ENCODE data around the gene EEF1G. TPM values are rescaled to one million over a fixed set of nuclear protein-coding genes. Genes with fewer than 3 reads are reported as not detected.

The EEF1G gene
- total RNA-seq, 6 donors from 2014 or later = 557 to 997 (median 889) TPM

DNA sequence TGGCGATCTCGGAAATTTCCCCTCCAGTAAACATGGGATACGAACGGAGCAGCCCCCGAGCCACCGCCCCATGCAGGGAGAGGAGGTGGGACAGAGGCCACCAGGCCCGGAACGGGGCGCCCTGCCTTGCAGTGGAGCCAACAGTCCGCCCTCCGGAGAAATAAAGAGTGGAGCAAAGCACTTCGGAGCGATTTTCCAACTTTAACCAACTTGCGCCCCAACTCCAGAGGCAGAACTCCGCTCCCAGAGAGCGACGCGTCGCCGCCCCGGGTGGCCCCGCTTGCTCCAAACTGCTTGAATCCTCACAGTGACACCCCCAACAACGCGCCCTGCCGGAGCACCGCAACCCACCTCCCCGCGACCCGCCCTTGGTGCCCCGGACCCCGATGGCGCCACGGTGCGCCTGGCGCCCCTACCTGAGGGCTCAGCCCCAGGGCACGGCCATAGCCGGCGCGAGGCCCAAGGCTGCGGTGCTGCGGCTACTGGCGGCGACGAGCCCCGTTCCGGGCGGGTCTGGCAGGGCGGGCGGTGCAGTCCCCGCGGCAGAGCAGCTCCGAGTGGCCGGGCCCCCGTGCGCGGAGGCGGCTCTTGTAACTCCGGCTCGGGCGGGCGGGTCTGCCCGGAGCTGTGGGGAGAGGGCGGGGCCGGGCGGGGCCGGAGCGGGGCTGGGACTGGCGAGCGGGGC is 27.3 kb downstream of the EEF1G start, which contains the start of gene AHNAK:
TSS of gene AHNAK (minus strand) at position 563 of the 685 bp plus-strand sequence. CDS start 10,708 bp downstream, outside the sequence.
- H3K4me3 ChIP-seq = peak within 1 kb of the TSS; percentile 85 to 99 (median 92)
- peaks cover 0 to 4% (median 0%) of the 10 kb centered on the region in 4 donors for H3K27me3 ChIP-seq
- TF ChIP-seq, protein P1, sequence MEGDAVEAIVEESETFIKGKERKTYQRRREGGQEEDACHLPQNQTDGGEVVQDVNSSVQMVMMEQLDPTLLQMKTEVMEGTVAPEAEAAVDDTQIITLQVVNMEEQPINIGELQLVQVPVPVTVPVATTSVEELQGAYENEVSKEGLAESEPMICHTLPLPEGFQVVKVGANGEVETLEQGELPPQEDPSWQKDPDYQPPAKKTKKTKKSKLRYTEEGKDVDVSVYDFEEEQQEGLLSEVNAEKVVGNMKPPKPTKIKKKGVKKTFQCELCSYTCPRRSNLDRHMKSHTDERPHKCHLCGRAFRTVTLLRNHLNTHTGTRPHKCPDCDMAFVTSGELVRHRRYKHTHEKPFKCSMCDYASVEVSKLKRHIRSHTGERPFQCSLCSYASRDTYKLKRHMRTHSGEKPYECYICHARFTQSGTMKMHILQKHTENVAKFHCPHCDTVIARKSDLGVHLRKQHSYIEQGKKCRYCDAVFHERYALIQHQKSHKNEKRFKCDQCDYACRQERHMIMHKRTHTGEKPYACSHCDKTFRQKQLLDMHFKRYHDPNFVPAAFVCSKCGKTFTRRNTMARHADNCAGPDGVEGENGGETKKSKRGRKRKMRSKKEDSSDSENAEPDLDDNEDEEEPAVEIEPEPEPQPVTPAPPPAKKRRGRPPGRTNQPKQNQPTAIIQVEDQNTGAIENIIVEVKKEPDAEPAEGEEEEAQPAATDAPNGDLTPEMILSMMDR (IDR thresholded peaks at IDR 0.05) = peak in 1 of 6 experiments; percentile 7
- TF ChIP-seq POLR2AphosphoS5 (IDR thresholded peaks at IDR 0.05) (peak; percentile 90 to 95), EP300 (IDR thresholded peaks at IDR 0.05) (no peak), POLR2A (IDR thresholded peaks at IDR 0.05) (peak; percentile 78 to 94 (median 92))
- H3K9me3 ChIP-seq = no peaks in the 10 kb centered on the region
- ATAC-seq (ENCODE audit: low FRiP score in 2 of 2) (peak; percentile 68 to 82), DNase-seq (peak; percentile 86 to 97)
- WGBS, 2 donors = 0% methylated on average over 4 to 14 of the region's 69 CpGs
- peak within 1 kb of the TSS; percentile 96 to 99 (median 98) for H3K27ac ChIP-seq
- H3K36me3 ChIP-seq = no peaks in the 10 kb centered on the region
- peaks cover 65 to 82% (median 75%) of the 10 kb centered on the region in 4 donors for H3K4me1 ChIP-seq

DNA sequence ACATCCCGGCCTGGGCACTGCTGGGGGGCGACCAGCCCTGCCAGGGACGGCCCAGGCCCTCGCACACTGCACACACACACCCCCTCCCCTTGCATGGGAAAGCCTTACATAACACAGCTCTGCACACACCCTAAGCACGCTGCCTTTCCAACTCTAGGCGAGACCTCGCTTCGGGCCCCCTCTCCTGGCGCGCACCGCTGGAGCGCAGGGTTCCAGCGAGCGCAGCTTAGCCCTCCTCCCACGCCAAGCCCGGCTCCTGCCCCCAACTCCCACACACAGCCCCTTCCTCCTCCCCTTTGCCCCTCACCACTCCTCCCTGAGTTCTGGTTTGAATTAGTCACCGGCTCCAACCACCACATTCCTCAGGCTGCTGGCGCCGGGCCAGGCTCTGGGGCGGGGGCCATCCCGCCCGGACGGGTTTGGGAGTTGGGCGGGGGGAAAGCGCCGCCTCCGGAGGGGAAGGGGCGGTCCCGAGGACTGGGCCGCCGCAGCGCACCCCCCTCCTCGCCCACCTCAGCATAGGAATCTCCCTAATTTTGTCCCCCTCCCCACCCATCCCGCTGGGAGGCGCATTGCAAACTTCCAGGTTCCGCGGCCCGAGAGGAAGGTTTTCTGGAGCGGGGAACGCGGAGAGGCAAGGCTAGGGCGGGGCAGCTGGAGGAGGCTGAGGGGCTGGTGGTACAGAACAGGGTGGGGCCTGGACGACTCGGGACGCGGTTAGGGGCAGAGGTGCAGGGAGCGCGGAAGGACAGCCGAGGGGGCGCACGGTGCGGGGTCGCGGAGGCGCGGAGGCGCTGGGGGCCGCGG is 28.1 kb downstream of the EEF1G start:
- WGBS, 2 donors = 1% methylated on average over 21 to 51 of the region's 59 CpGs
- peaks cover 65 to 85% (median 76%) of the 10 kb centered on the region in 4 donors for H3K4me1 ChIP-seq
- ATAC-seq (ENCODE audit: low FRiP score in 2 of 2) = peak; percentile 74 to 78

DNA sequence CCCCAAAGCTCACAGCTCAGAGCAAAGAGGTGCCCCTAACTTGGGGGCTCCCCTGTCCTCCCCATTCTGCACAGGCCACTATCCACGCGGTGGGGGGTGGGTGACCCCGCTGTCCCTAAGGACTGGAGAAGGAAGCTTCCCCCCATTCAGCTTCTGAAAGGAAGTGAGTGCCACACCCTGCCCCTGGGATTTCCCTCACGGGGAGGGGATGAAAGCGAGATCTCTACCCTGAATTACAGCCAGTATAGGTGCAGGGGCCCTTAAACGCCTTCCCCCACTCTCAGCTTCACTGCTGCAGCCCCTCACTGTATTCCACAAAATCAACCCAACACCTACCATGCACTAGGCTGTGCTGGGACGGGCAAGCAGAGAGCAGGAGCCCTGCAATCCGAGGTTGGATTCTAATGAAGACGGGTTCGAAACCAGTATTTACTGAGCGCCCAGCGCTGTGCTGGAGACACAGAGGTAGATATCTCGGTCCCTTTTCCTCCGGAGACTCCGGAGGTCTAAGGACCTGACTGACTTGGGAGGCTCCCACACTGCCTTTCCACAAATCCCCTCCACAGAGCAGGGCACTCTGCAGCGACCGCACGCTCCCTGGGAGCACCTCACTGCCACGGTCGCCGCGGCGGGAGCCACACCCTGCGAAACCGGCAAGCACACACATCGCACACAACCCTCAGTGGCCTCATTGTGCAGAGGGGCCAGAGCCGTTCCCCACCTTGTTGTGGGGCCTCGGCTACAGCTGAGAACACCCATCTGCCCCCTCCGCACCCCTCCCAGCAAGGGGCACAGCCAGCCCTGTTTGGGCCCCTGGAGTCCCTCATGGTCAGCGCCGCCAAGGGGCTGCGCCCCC is 28.9 kb downstream of the EEF1G start:
- peak in 1 of 2 donors; percentile 88 for DNase-seq
- H3K27me3 ChIP-seq = peaks cover 0 to 4% (median 0%) of the 10 kb centered on the region in 4 donors
- H3K9me3 ChIP-seq = no peaks in the 10 kb centered on the region
- no peaks in the 10 kb centered on the region for H3K36me3 ChIP-seq
- peak overlapping the region; percentile 96 to 99 (median 98) for H3K27ac ChIP-seq
- H3K4me1 ChIP-seq = peaks cover 65 to 89% (median 80%) of the 10 kb centered on the region in 4 donors
- H3K4me3 ChIP-seq = peak overlapping the region; percentile 85 to 99 (median 92)
- TF ChIP-seq POLR2AphosphoS5 (IDR thresholded peaks at IDR 0.05) = no peak
- TF ChIP-seq, protein P1 (IDR thresholded peaks at IDR 0.05) = peak in 1 of 6 experiments; percentile 4
- peak in 1 of 2 donors; percentile 0 for ATAC-seq (ENCODE audit: low FRiP score in 2 of 2)
- 3 to 8% methylated on average over 10 to 24 of the region's 32 CpGs for WGBS, 2 donors

More for the DNA sequence above, 28.1 kb downstream of the EEF1G start:
- H3K4me3 ChIP-seq = peak overlapping the region; percentile 85 to 99 (median 92)
- H3K27me3 ChIP-seq = peaks cover 0 to 4% (median 0%) of the 10 kb centered on the region in 4 donors
- no peaks in the 10 kb centered on the region for H3K36me3 ChIP-seq
- peak; percentile 88 to 99 for DNase-seq
- H3K9me3 ChIP-seq = no peaks in the 10 kb centered on the region
- peak overlapping the region; percentile 96 to 99 (median 98) for H3K27ac ChIP-seq
- TF ChIP-seq POLR2AphosphoS5 (IDR thresholded peaks at IDR 0.05) (peak; percentile 71 to 75), POLR2A (IDR thresholded peaks at IDR 0.05) (peak in 3 of 4 donors; percentile 15 to 54 (median 18)), EP300 (IDR thresholded peaks at IDR 0.05) (peak in 1 of 4 donors; percentile 2)
- TF ChIP-seq, protein P1 (IDR thresholded peaks at IDR 0.05) = peak in 1 of 6 experiments; percentile 1

DNA sequence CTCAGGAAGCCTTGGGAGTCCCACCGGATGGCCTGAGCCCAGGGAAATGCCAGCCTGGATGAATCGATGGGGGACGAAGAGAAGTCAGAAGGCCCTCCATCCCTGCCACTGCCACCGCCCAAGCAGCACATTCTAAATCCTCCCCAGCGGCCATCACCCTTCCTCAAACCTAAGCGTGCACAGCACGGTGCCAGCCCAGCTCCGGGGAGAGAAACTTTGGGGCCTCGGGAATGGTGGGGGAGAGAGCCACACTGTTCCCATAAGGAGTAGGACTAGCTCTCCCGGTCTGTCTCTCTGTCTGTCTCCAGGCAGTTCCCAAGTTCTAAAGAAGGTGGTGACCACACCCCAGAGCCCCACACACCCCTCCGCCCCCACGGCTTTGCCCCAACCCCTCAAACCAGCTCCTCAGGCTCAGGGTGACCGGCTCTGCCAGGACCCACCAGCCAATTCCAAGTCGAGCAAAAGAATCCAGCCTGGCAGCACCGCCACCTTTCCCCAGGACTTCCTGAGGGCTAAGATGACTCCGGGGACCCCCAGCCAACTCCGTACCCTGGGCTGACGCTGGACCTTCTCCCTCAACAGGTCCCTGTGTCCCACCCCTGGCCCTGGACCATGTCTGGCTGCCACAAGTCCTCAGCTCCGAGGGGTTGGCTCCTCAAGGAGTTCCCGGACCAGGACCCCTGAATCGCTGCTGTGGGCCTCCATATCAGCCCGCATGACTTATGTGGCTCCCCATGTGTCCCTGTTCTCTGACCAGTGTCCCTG is 29.8 kb downstream of the EEF1G start:
- no peak for DNase-seq
- peaks cover 0 to 2% (median 0%) of the 10 kb centered on the region in 4 donors for H3K36me3 ChIP-seq

More for the DNA sequence above, 29.8 kb downstream of the EEF1G start:
- WGBS, 2 donors = 22 to 35% methylated on average over 7 to 22 of the region's 22 CpGs
- Histone ChIP-seq H3K4me3 (peak overlapping the region; percentile 85 to 99 (median 92)), H3K9me3 (no peaks in the 10 kb centered on the region), H3K27ac (peak overlapping the region; percentile 96 to 99 (median 98)), H3K4me1 (peaks cover 65 to 89% (median 80%) of the 10 kb centered on the region in 4 donors), H3K27me3 (peaks cover 0 to 4% (median 0%) of the 10 kb centered on the region in 4 donors)
- ATAC-seq (ENCODE audit: low FRiP score in 2 of 2) = no peak
- TF ChIP-seq POLR2AphosphoS5 (IDR thresholded peaks at IDR 0.05) (no peak), EP300 (IDR thresholded peaks at IDR 0.05) (no peak)
- TF ChIP-seq, protein P1 (IDR thresholded peaks at IDR 0.05) = no peak
